ENCODE results near the gene CDK2AP2. TPM values are rescaled to one million over a fixed set of nuclear protein-coding genes. Genes with fewer than 3 reads are reported as not detected.

The CDK2AP2 gene
- total and polyA plus RNA-seq, 10 of the 15 experiments (the other 5 are each of a cell fraction or from before 2014, with no cell fraction given): 8.0 to 177 (median 40.9) TPM

- no TSS peak for BruUV-seq (replicated peaks)
- CTCF ChIA-PET: interaction anchor here (0.6 to 1.4 kb wide), 2 partner anchors 14 to 62 kb away, joined by 3 read pairs; no protein-coding TSS in a partner anchor
- no peak for DNase-seq (ENCODE audit: low read depth, low spot score)
Measured at GRCh38 chr11:67463186-67463585, 44.8 kb downstream of the CDK2AP2 start.

More at GRCh38 chr11:67463186-67463585, 44.8 kb downstream of the CDK2AP2 start:
- H3K27ac ChIP-seq (ENCODE audit: control insufficient read depth, insufficient read depth): no peak overlapping the region
- no peaks in the 10 kb centered on the region; a peak in 1 of 4 replicates for H3K36me3 ChIP-seq (ENCODE audit: control insufficient read depth in 2 of 2, insufficient read depth in 2 of 2, low read length in 1 of 2)
- no peak for TF ChIP-seq JUNB (IDR thresholded peaks at IDR 0.05)
- TF ChIP-seq GABPA (IDR thresholded peaks at IDR 0.05; ENCODE audit: low read depth): no peak
- TF ChIP-seq TCF12 (IDR thresholded peaks at IDR 0.05; ENCODE audit: low read depth, low read length): no peak
- TF ChIP-seq ZNF384 (IDR thresholded peaks at IDR 0.05; ENCODE audit: borderline replicate concordance, low read depth, low read length): no peak
- no peak for TF ChIP-seq RAD21 (IDR thresholded peaks at IDR 0.05; ENCODE audit: insufficient read depth, low read depth, low read length)
- TF ChIP-seq NR2C1 (IDR thresholded peaks at IDR 0.05): no peak
- no peak for TF ChIP-seq SMC3 (IDR thresholded peaks at IDR 0.05; ENCODE audit: borderline replicate concordance, low read length)
- TF ChIP-seq ZZZ3 (IDR thresholded peaks at IDR 0.05; ENCODE audit: control insufficient read depth, insufficient read length, low read depth): no peak
- no peak for TF ChIP-seq NFYA (IDR thresholded peaks at IDR 0.05; ENCODE audit: borderline replicate concordance, low read depth, low read length)
- TF ChIP-seq MTA2 (IDR thresholded peaks at IDR 0.05; ENCODE audit: low read depth): no peak
- no peak for TF ChIP-seq ELK1 (IDR thresholded peaks at IDR 0.05; ENCODE audit: low read depth, low read length)
- no peak for TF ChIP-seq NBN (IDR thresholded peaks at IDR 0.05)
- TF ChIP-seq HDAC6 (IDR thresholded peaks at IDR 0.05; ENCODE audit: unreplicated experiment): no peak
- TF ChIP-seq LARP7 (IDR thresholded peaks at IDR 0.05): no peak
- no peak for TF ChIP-seq ZNF217 (IDR thresholded peaks at IDR 0.05)
- TF ChIP-seq YY1 (IDR thresholded peaks at IDR 0.05; ENCODE audit: low read depth, low read length): no peak
- no peak for TF ChIP-seq USF1 (IDR thresholded peaks at IDR 0.05; ENCODE audit: borderline replicate concordance, extremely low read length, insufficient read depth, low read depth, low read length)
- no peak for TF ChIP-seq MLLT1 (IDR thresholded peaks at IDR 0.05)
- no peak for TF ChIP-seq E2F4 (IDR thresholded peaks at IDR 0.05; ENCODE audit: low read depth, low read length)
- POLR2A ChIA-PET: interaction anchor here (0.6 to 6.3 kb wide), 3 partner anchors 20 to 35 kb away, joined by 3 to 50 read pairs (median 4); partner anchors contain the start of genes CORO1B, PTPRCAP and RPS6KB2
- no peak for FAIRE-seq
- intact Hi-C loops (cut with micrococcal nuclease; ENCODE audit: unreplicated experiment): no loop called here
- in situ Hi-C loops (cut with MboI): no loop called here
- H3K4me2 ChIP-seq (ENCODE audit: control insufficient read depth, insufficient read depth): no peak overlapping the region
- H3K9ac ChIP-seq (ENCODE audit: control insufficient read depth, insufficient read depth, low read length): no peak overlapping the region
- ATAC-seq: no peak
- RAD21 ChIA-PET (ENCODE audit: unreplicated experiment): interaction anchor here (0.7 to 1.4 kb wide), 2 partner anchors 25 to 42 kb away, joined by 3 read pairs; partner anchors contain the start of genes PITPNM1 and PTPRCAP
- H3K79me2 ChIP-seq (ENCODE audit: control insufficient read depth, insufficient read depth, low read length): peaks cover 8% of the 10 kb centered on the region
- WGBS (ENCODE audit: insufficient coverage, insufficient replicate concordance, low lambda C conversion rate, missing lambda C conversion rate): 96% methylated on average over 10 of the region's 10 CpGs
- no peaks in the 10 kb centered on the region for H3K27me3 ChIP-seq (replicated peaks in 1 of 2; ENCODE audit: control insufficient read depth in 2 of 2, insufficient read depth in 2 of 2, low read length in 1 of 2)
- SMC1A ChIA-PET (ENCODE audit: uncharacterized antibody, unreplicated experiment): no interaction called here
- no peak overlapping the region for H3K4me3 ChIP-seq
- no peak overlapping the region for H2AFZ ChIP-seq (ENCODE audit: control insufficient read depth, low read depth, low read length)
- peaks cover 43% of the 10 kb centered on the region for H3K4me1 ChIP-seq (ENCODE audit: control insufficient read depth, insufficient read depth, low read length)
- no peaks in the 10 kb centered on the region for H3K9me3 ChIP-seq (replicated peaks; ENCODE audit: control insufficient read depth, insufficient read depth, low read length)
- no peaks in the 10 kb centered on the region for H4K20me1 ChIP-seq (ENCODE audit: control insufficient read depth, insufficient read depth)

All from GM12878 (cell line).